ENCODE results near the gene ANKRD27. TPM values are rescaled to one million over a fixed set of nuclear protein-coding genes. Genes with fewer than 3 reads are reported as not detected.
"Not testable (repeated sequence)": the region's sequence is repeated elsewhere in the genome, so short reads cannot be mapped to it uniquely, and the experiment has no call there.

The ANKRD27 gene
- total RNA-seq, 1 donor from 2014 or later, result 32.4 TPM

- Histone ChIP-seq H3K36me3 (peaks cover 0 to 54% of the 10 kb centered on the region in 2 donors), H3K27ac (no peak overlapping the region), H3K4me3 (no peak overlapping the region), H3K4me1 (no peaks in the 10 kb centered on the region), H3K9me3 (no peaks in the 10 kb centered on the region), H3K27me3 (no peaks in the 10 kb centered on the region)
- intact Hi-C loops (cut with DNase I), result no loop called here
- DNase-seq (ENCODE audit: extremely low spot score in 2 of 2), result no peak
- TF ChIP-seq POLR2A (IDR thresholded peaks at IDR 0.05) (no peak), POLR2AphosphoS5 (IDR thresholded peaks at IDR 0.05; ENCODE audit: insufficient read depth in 1 of 2, low read depth in 1 of 2) (no peak)
- TF ChIP-seq, protein P1, sequence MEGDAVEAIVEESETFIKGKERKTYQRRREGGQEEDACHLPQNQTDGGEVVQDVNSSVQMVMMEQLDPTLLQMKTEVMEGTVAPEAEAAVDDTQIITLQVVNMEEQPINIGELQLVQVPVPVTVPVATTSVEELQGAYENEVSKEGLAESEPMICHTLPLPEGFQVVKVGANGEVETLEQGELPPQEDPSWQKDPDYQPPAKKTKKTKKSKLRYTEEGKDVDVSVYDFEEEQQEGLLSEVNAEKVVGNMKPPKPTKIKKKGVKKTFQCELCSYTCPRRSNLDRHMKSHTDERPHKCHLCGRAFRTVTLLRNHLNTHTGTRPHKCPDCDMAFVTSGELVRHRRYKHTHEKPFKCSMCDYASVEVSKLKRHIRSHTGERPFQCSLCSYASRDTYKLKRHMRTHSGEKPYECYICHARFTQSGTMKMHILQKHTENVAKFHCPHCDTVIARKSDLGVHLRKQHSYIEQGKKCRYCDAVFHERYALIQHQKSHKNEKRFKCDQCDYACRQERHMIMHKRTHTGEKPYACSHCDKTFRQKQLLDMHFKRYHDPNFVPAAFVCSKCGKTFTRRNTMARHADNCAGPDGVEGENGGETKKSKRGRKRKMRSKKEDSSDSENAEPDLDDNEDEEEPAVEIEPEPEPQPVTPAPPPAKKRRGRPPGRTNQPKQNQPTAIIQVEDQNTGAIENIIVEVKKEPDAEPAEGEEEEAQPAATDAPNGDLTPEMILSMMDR (IDR thresholded peaks at IDR 0.05), result no peak
Observed at GRCh38 chr19:32652894-32653598, 21.9 kb downstream of the ANKRD27 start.

DNA sequence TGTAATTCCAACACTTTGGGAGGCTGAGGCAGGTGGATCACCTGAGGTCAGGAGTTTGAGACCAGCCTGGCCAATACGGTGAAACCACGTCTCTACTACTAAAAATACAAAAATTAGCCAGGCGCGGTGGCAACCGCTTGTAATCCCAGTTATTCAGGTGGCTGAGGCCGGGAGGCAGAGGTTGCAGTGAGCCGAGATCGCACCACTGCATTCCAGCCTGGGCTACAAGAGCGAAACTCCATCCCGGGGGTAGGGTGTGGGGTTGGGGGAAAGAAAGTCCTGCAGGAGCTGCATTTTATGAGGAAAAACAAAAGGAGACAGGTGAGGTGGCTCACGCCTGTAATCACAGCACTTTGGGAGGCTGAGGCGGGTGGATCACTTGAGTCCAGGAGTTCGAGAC lies 22.6 kb downstream of the ANKRD27 start:
- H3K4me3 ChIP-seq; H3K4me1 ChIP-seq; H3K27ac ChIP-seq; H3K9me3 ChIP-seq; intact Hi-C loops (cut with DNase I); H3K27me3 ChIP-seq; DNase-seq (ENCODE audit: extremely low spot score in 2 of 2): not testable (repeated sequence)
- peaks cover 0 to 56% of the 10 kb centered on the region in 2 donors for H3K36me3 ChIP-seq

- Histone ChIP-seq H3K36me3 (peaks cover 0 to 56% of the 10 kb centered on the region in 2 donors), H3K4me3 (no peak overlapping the region), H3K27ac (no peak overlapping the region), H3K27me3 (no peaks in the 10 kb centered on the region), H3K4me1 (no peaks in the 10 kb centered on the region), H3K9me3 (no peaks in the 10 kb centered on the region)
- intact Hi-C loops (cut with DNase I), result no loop called here
- no peak for DNase-seq (ENCODE audit: extremely low spot score in 2 of 2)
- TF ChIP-seq POLR2AphosphoS5 (IDR thresholded peaks at IDR 0.05; ENCODE audit: insufficient read depth in 1 of 2, low read depth in 1 of 2) (no peak), POLR2A (IDR thresholded peaks at IDR 0.05) (no peak)
- TF ChIP-seq, protein P1 (IDR thresholded peaks at IDR 0.05), result no peak
Observed at GRCh38 chr19:32651729-32652140, 23.2 kb downstream of the ANKRD27 start.

GRCh38 chr19:32650671-32651070 lies 24.3 kb downstream of the ANKRD27 start:
- no peak for DNase-seq (ENCODE audit: extremely low spot score in 2 of 2)
- Histone ChIP-seq H3K4me3 (no peak overlapping the region), H3K27me3 (no peaks in the 10 kb centered on the region), H3K9me3 (no peaks in the 10 kb centered on the region), H3K27ac (no peak overlapping the region), H3K4me1 (no peaks in the 10 kb centered on the region), H3K36me3 (peaks cover 0 to 56% of the 10 kb centered on the region in 2 donors)
- intact Hi-C loops (cut with DNase I), result no loop called here
- no peak for TF ChIP-seq POLR2A (IDR thresholded peaks at IDR 0.05)
- TF ChIP-seq POLR2AphosphoS5 (IDR thresholded peaks at IDR 0.05; ENCODE audit: insufficient read depth in 1 of 2, low read depth in 1 of 2), result no peak
- TF ChIP-seq, protein P1 (IDR thresholded peaks at IDR 0.05), result no peak

GRCh38 chr19:32649751-32650150 lies 25.2 kb downstream of the ANKRD27 start:
- intact Hi-C loops (cut with DNase I), result no loop called here

More at GRCh38 chr19:32649751-32650150, 25.2 kb downstream of the ANKRD27 start:
- Histone ChIP-seq H3K36me3 (peaks cover 0 to 48% of the 10 kb centered on the region in 2 donors), H3K4me1 (no peaks in the 10 kb centered on the region), H3K9me3 (no peaks in the 10 kb centered on the region), H3K4me3 (no peak overlapping the region), H3K27ac (no peak overlapping the region), H3K27me3 (no peaks in the 10 kb centered on the region)
- TF ChIP-seq, protein P1 (IDR thresholded peaks at IDR 0.05), result no peak
- TF ChIP-seq POLR2AphosphoS5 (IDR thresholded peaks at IDR 0.05; ENCODE audit: insufficient read depth in 1 of 2, low read depth in 1 of 2) (no peak), POLR2A (IDR thresholded peaks at IDR 0.05) (no peak)
- DNase-seq (ENCODE audit: extremely low spot score in 2 of 2), result no peak
